Lower lobe of right lung (tissue), 2 donors: ENCODE data around the gene CORO2B. TPM values are rescaled to one million over a fixed set of nuclear protein-coding genes. Genes with fewer than 3 reads are reported as not detected.
A peak's percentile ranks its signal among the peaks of the same experiment; 100 is the strongest.

Experiments used
- ATAC-seq, 2 donors: fragments of 200-7000 bp; cut with Tn5 transposase; one replicate each; pipeline ENCODE4 v1.9.1; 2020 to 2022; ENCODE audit warnings: mild to moderate bottlenecking in 2 of 2, moderate library complexity in 2 of 2
- DNase-seq: peaks from one replicate; pipeline ENCODE4 v3.0.0-alpha.2; 2020
- H3K27ac ChIP-seq: fragments of 200-600 bp; one replicate; pipeline ENCODE4 v1.8.0; 2022
- H3K27me3 ChIP-seq: fragments of 200-600 bp; one replicate; pipeline ENCODE4 v1.8.0; 2022; ENCODE audit warnings: low read depth
- H3K36me3 ChIP-seq: fragments of 200-600 bp; one replicate; pipeline ENCODE4 v1.8.0; 2022; ENCODE audit warnings: mild to moderate bottlenecking
- H3K4me1 ChIP-seq: fragments of 200-600 bp; one replicate; pipeline ENCODE4 v1.8.0; 2022
- H3K4me3 ChIP-seq: fragments of 200-600 bp; one replicate; pipeline ENCODE4 v1.8.0; 2022; ENCODE audit warnings: mild to moderate bottlenecking
- H3K9me3 ChIP-seq: fragments of 200-600 bp; one replicate; pipeline ENCODE4 v1.8.0; 2022
- intact Hi-C: fragments of 100-400 bp; cut with DNase I; formaldehyde crosslinking; loops from one replicate; pipeline ENCODE4 v1.11.0; 2022
- total RNA-seq: library from RNA; stranded (reverse); fragmentation: NEBNext Ultra II Directional; extraction: Animal tissue kit (Norgen Biotek cat#: 25700); gene quantifications from one replicate; pipeline ENCODE4 v1.2.1, GENCODE V29; 2021
- TF ChIP-seq, protein P1 (sequence below): fragments of 200-600 bp; IDR thresholded peaks from one replicate; pipeline ENCODE4 v1.8.0; 2022; ENCODE audit warnings: antibody characterized with exemption, mild to moderate bottlenecking
- donor health status: DM: no; HTN: yes; CAD: no; lungs with severe emphysema.

CORO2B gene
- total RNA-seq, 1 donor from 2014 or later = 6.8 TPM

DNA sequence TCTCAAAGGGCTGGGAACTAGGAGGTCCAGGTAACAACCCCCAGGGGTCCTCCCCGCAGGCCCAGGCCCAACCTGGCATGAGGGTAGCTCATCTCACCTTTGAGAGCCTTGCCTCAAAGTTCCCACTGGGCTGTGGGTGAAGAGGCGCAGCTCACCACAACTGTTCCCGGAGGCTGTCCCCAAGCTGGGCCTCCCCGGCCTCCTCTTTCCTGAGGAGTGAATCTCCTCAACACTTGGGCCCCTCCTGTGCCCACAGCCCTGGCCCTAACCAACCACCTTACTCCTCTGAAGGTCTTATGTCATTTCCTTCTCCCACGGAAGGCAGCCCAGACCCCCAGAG is 27.5 kb upstream of the CORO2B start:
- no peak overlapping the region for H3K4me3 ChIP-seq
- H3K36me3 ChIP-seq = no peaks in the 10 kb centered on the region
- intact Hi-C loops = loop anchor here (10.0 kb wide), 1 partner anchor 324 kb away; no protein-coding TSS in a partner anchor
- H3K27ac ChIP-seq = no peak overlapping the region
- no peaks in the 10 kb centered on the region for H3K4me1 ChIP-seq
- H3K9me3 ChIP-seq = no peaks in the 10 kb centered on the region
- no peak for ATAC-seq
- no peak for DNase-seq
- H3K27me3 ChIP-seq = peaks cover 26% of the 10 kb centered on the region
- TF ChIP-seq, protein P1, sequence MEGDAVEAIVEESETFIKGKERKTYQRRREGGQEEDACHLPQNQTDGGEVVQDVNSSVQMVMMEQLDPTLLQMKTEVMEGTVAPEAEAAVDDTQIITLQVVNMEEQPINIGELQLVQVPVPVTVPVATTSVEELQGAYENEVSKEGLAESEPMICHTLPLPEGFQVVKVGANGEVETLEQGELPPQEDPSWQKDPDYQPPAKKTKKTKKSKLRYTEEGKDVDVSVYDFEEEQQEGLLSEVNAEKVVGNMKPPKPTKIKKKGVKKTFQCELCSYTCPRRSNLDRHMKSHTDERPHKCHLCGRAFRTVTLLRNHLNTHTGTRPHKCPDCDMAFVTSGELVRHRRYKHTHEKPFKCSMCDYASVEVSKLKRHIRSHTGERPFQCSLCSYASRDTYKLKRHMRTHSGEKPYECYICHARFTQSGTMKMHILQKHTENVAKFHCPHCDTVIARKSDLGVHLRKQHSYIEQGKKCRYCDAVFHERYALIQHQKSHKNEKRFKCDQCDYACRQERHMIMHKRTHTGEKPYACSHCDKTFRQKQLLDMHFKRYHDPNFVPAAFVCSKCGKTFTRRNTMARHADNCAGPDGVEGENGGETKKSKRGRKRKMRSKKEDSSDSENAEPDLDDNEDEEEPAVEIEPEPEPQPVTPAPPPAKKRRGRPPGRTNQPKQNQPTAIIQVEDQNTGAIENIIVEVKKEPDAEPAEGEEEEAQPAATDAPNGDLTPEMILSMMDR = no peak

DNA sequence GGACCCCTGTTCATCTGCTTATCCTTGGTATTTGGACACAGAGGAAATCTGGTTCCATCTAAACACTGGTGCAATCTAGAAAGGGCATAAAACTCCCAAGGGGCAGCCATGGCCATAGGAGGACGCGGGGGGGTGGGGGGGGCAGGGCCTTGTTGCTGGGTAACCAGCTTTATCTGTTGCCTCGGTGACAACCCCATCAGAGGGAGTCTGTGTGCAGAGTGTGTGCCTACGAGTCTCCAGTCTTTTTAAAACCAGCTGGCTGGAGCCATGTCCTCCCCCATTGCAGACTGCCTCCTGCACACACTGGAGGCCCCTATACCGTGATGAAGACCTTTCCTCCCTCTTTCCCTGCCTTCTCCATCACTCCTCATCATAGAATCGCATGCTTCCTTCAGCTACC is 26.4 kb upstream of the CORO2B start:
- Histone ChIP-seq H3K4me3 (no peak overlapping the region), H3K36me3 (no peaks in the 10 kb centered on the region), H3K9me3 (no peaks in the 10 kb centered on the region), H3K27me3 (peaks cover 26% of the 10 kb centered on the region), H3K4me1 (no peaks in the 10 kb centered on the region), H3K27ac (no peak overlapping the region)
- no peak for ATAC-seq
- TF ChIP-seq, protein P1 = no peak
- intact Hi-C loops = loop anchor here (10.0 kb wide), 1 partner anchor 322 kb away; no protein-coding TSS in a partner anchor
- no peak for DNase-seq

DNA sequence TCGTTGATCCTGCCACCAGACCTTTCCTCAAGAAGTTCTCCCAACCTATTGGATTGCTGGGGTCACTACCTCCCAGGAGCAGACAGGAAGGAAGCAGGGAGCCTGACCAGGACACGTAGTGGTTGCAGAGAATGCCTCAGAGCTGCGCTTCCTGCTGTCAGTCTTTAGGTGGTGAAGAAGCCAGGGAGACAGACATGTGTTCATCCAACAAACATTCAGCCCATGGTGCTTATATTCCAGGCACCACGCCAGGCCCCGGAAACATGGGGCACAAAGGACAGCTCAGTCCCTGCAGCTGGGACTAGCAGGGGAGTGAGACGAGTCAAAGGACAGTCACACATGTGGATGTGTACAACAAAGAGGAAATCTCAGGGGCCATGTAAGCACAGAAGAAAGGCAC is 26.0 kb upstream of the CORO2B start:
- Histone ChIP-seq H3K4me3 (no peak overlapping the region), H3K9me3 (no peaks in the 10 kb centered on the region), H3K36me3 (no peaks in the 10 kb centered on the region), H3K27ac (no peak overlapping the region), H3K27me3 (peaks cover 26% of the 10 kb centered on the region), H3K4me1 (no peaks in the 10 kb centered on the region)
- DNase-seq (no peak), ATAC-seq (no peak)
- intact Hi-C loops = loop anchor here (10.0 kb wide), 1 partner anchor 322 kb away; no protein-coding TSS in a partner anchor
- TF ChIP-seq, protein P1 = no peak

DNA sequence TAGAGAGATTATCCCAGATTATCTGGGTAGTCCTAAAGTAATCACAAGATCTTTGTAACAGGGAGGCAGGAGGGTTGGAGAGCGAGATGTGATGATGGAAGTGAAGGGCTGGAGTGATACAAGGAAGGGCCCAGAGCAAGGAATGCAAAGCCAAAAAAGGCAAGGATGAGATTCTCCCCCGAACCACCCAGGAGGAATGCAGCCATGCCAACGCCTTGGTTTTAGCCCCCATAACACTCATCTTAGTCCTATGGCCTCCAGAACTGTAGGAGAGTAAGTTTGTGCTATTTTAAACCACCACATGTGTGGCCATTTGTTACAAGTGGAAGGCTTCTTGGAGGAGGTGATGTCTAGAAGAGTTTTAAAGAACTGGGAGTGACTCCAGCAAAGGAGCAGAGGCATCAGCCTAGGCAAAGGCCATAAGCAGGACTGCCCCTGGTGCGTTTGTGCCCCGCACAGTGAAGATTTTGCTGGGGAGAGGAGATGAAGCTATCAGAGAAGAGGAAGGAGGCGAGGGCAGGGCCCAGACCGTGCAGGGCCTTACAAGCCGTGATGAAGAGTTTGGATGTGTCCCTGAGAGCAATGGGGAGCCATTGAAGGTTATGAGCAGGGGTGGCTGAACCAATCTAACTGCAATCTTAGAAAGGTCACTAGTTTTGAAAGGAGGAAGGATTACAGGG is 25.3 kb upstream of the CORO2B start:
- ATAC-seq = no peak
- H3K4me3 ChIP-seq = no peak overlapping the region
- H3K4me1 ChIP-seq = no peaks in the 10 kb centered on the region
- no peak overlapping the region for H3K27ac ChIP-seq
- no peaks in the 10 kb centered on the region for H3K9me3 ChIP-seq
- no peak for DNase-seq
- intact Hi-C loops = loop anchor here (10.0 kb wide), 1 partner anchor 321 kb away; no protein-coding TSS in a partner anchor
- no peaks in the 10 kb centered on the region for H3K36me3 ChIP-seq
- TF ChIP-seq, protein P1 = no peak
- peaks cover 31% of the 10 kb centered on the region for H3K27me3 ChIP-seq

DNA sequence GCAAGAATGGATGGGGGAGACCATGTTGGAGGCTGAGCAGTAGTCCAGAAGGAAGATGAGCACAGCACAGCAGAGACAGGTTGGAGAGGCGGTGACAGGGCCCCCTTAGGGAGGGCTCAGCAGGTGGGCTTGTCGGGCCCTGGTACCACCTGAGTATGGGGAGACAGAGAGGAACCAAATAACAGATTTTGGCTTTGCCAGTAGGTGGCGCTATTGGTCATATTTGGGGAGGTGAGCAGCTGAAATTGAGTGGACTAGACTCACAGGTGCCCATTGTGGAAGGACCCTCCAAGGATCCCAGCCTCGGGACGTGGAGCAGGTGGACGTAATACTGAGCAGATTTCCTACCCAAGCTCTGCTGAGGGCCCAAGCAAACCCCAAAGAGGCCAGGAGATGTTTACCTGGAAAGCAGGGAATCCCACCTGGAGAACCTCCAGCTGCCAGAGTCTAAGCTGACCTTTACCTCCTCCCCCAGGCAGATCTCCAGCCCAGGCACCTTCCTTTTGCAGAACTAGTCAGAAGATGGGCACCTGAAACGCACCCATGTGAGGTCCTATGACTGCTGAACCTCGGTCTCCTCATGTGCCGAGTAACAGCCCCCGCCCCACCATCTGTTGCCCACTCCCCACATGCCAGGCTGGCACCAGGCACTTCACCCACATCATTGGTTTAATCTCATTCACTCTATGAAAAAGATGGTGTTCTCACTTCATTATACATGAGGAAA is 24.6 kb upstream of the CORO2B start:
- no peak overlapping the region for H3K4me3 ChIP-seq
- TF ChIP-seq, protein P1 = peak; percentile 79
- DNase-seq = no peak
- H3K27me3 ChIP-seq = peaks cover 36% of the 10 kb centered on the region
- no peak overlapping the region for H3K27ac ChIP-seq
- intact Hi-C loops = loop anchor here (10.0 kb wide), 1 partner anchor 321 kb away; no protein-coding TSS in a partner anchor
- H3K9me3 ChIP-seq = no peaks in the 10 kb centered on the region
- H3K36me3 ChIP-seq = no peaks in the 10 kb centered on the region
- ATAC-seq = peak; percentile 15 to 35
- peaks cover 4% of the 10 kb centered on the region for H3K4me1 ChIP-seq
